KMS-11 (cell line): ENCODE measurements around the gene DNAJC1.
"Not testable (repeated sequence)": the region's sequence is repeated elsewhere in the genome, so short reads cannot be mapped to it uniquely, and the experiment has no call there.

Experiments
- H2AFZ ChIP-seq: fragments of 200-600 bp; sonication (generic); 2 replicates; pipeline ENCODE4 v1.6.1; 2016; ENCODE audit warnings: antibody characterized with exemption, mixed run types, low read depth
- H3K27ac ChIP-seq: fragments of 200-600 bp; sonication (generic); 2 replicates; pipeline ENCODE4 v1.6.1; 2016; ENCODE audit warnings: mild to moderate bottlenecking, mixed run types
- H3K27me3 ChIP-seq: fragments of 200-600 bp; sonication (generic); 2 replicates; pipeline ENCODE4 v1.6.1; 2017; ENCODE audit warnings: mild to moderate bottlenecking, low read depth, mixed run types, moderate library complexity; ENCODE audit not compliant: insufficient read depth
- H3K36me3 ChIP-seq: fragments of 200-600 bp; sonication (generic); 2 replicates; pipeline ENCODE4 v1.6.1; 2017; ENCODE audit warnings: mild to moderate bottlenecking, mixed run types; ENCODE audit not compliant: insufficient read depth
- H3K4me1 ChIP-seq: fragments of 200-600 bp; sonication (generic); 2 replicates; pipeline ENCODE4 v1.6.1; 2016; ENCODE audit warnings: mild to moderate bottlenecking, low read depth, mixed run types; ENCODE audit not compliant: poor library complexity, severe bottlenecking
- H3K4me2 ChIP-seq: fragments of 200-600 bp; sonication (generic); 2 replicates; pipeline ENCODE4 v1.7.0; 2016; ENCODE audit warnings: mild to moderate bottlenecking, mixed run types
- H3K4me3 ChIP-seq: fragments of 200-600 bp; sonication (generic); IDR thresholded peaks from 2 replicates; pipeline ENCODE4 v1.6.1; 2017; ENCODE audit warnings: low read depth, low read length, mixed read lengths; ENCODE audit not compliant: insufficient read depth
- H3K79me2 ChIP-seq: fragments of 200-600 bp; sonication (generic); 2 replicates; pipeline ENCODE4 v1.6.1; 2016; ENCODE audit warnings: low read depth, mixed run types; ENCODE audit not compliant: insufficient read depth
- H3K9ac ChIP-seq: fragments of 200-600 bp; sonication (generic); 2 replicates; pipeline ENCODE4 v1.6.1; 2016; ENCODE audit warnings: mild to moderate bottlenecking, mixed run types
- H4K20me1 ChIP-seq: fragments of 200-600 bp; sonication (generic); 2 replicates; pipeline ENCODE4 v1.6.1; 2016; ENCODE audit warnings: mild to moderate bottlenecking, mixed run types; ENCODE audit not compliant: insufficient read depth
- CTCF ChIP-seq: fragments of 200-600 bp; sonication (generic); conservative IDR thresholded peaks from 2 replicates; pipeline ENCODE4 v1.6.1; 2017; ENCODE audit warnings: low read depth, mild to moderate bottlenecking, antibody characterized with exemption, low read length, moderate library complexity, mixed read lengths

Gene DNAJC1

GRCh38 chr10:22043327-22043633 lies 39.8 kb upstream of the DNAJC1 start:
- Histone ChIP-seq H3K4me2 (no peak overlapping the region), H2AFZ (no peak overlapping the region), H3K27me3 (no peaks in the 10 kb centered on the region), H3K4me3 (no peak overlapping the region), H3K79me2 (no peaks in the 10 kb centered on the region), H4K20me1 (no peaks in the 10 kb centered on the region), H3K27ac (no peak overlapping the region), H3K4me1 (no peaks in the 10 kb centered on the region), H3K9ac (no peak overlapping the region), H3K36me3 (no peaks in the 10 kb centered on the region)
- TF ChIP-seq CTCF: no peak

- no peak for TF ChIP-seq CTCF
- Histone ChIP-seq H3K9ac (no peak overlapping the region), H3K4me3 (no peak overlapping the region), H4K20me1 (no peaks in the 10 kb centered on the region), H3K27me3 (no peaks in the 10 kb centered on the region), H3K4me1 (no peaks in the 10 kb centered on the region), H2AFZ (no peak overlapping the region), H3K79me2 (no peaks in the 10 kb centered on the region), H3K4me2 (no peak overlapping the region), H3K36me3 (no peaks in the 10 kb centered on the region), H3K27ac (no peak overlapping the region)
Measured at GRCh38 chr10:22042557-22043326, 39.2 kb upstream of the DNAJC1 start.

- Histone ChIP-seq H3K36me3 (no peaks in the 10 kb centered on the region), H3K27me3 (no peaks in the 10 kb centered on the region), H3K4me3 (no peak overlapping the region), H3K27ac (no peak overlapping the region), H3K4me2 (no peak overlapping the region), H3K79me2 (no peaks in the 10 kb centered on the region), H3K4me1 (no peaks in the 10 kb centered on the region), H2AFZ (no peak overlapping the region), H3K9ac (no peak overlapping the region), H4K20me1 (no peaks in the 10 kb centered on the region)
- TF ChIP-seq CTCF: no peak
Measured at GRCh38 chr10:22034333-22034732, 30.8 kb upstream of the DNAJC1 start.

- H3K4me2 ChIP-seq, H3K4me3 ChIP-seq, H2AFZ ChIP-seq, H3K27ac ChIP-seq, H3K9ac ChIP-seq, H3K79me2 ChIP-seq, H3K4me1 ChIP-seq, H3K27me3 ChIP-seq, H3K36me3 ChIP-seq, H4K20me1 ChIP-seq: not testable (repeated sequence)
Measured at GRCh38 chr10:22032268-22032667, 28.7 kb upstream of the DNAJC1 start.

- H3K4me3 ChIP-seq: no peak overlapping the region
- no peak for TF ChIP-seq CTCF
Measured at GRCh38 chr10:22030421-22030820, 26.9 kb upstream of the DNAJC1 start.

More at GRCh38 chr10:22030421-22030820, 26.9 kb upstream of the DNAJC1 start:
- no peaks in the 10 kb centered on the region for H3K4me1 ChIP-seq
- H3K9ac ChIP-seq: no peak overlapping the region
- H2AFZ ChIP-seq: no peak overlapping the region
- no peaks in the 10 kb centered on the region for H3K27me3 ChIP-seq
- H3K36me3 ChIP-seq: no peaks in the 10 kb centered on the region
- no peak overlapping the region for H3K27ac ChIP-seq
- no peaks in the 10 kb centered on the region for H3K79me2 ChIP-seq
- no peaks in the 10 kb centered on the region for H4K20me1 ChIP-seq
- no peak overlapping the region for H3K4me2 ChIP-seq
